GM12878 (cell line): ENCODE results near the gene IGF1R. TPM values are rescaled to one million over a fixed set of nuclear protein-coding genes. Genes with fewer than 3 reads are reported as not detected.

Experiments
- ATAC-seq: fragments of 200-7000 bp; cut with Tn5 transposase; 3 replicates; pipeline ENCODE4 v1.9.1; 2020; ENCODE audit warnings: mild to moderate bottlenecking, moderate library complexity
- BruUV-seq: library from RNA; stranded (reverse); fragments of 400-500 nt; replicated peaks from 2 replicates; lab custom pipeline; 2021; lab: Mats Ljungman, UMichigan
- CTCF ChIA-PET: fragments of 300-600 bp; sonication (Branson Sonifier 250); formaldehyde crosslinking; extraction: SDS; loops from one replicate; lab custom pipeline; 2021; ENCODE audit warnings: inconsistent platforms; lab: Yijun Ruan, JAX
- POLR2A ChIA-PET: fragments of 350-600 bp; formaldehyde crosslinking; extraction: SDS; loops from one replicate; lab custom pipeline; 2021; ENCODE audit warnings: inconsistent platforms; lab: Charles Lee
- RAD21 ChIA-PET: fragments of 300-600 bp; sonication (Branson Sonifier 250); formaldehyde crosslinking; loops from one replicate; lab custom pipeline; 2023; ENCODE audit warnings: antibody characterized with exemption; ENCODE audit not compliant: unreplicated experiment; lab: Charles Lee
- SMC1A ChIA-PET: fragments of 300-600 bp; sonication (Branson Sonifier 250); formaldehyde crosslinking; loops from one replicate; lab custom pipeline; 2023; ENCODE audit not compliant: unreplicated experiment, uncharacterized antibody; lab: Charles Lee
- DNase-seq: peaks from one replicate; pipeline ENCODE4 v3.0.0-alpha.2; 2011; ENCODE audit warnings: low read depth, low spot score
- FAIRE-seq: peaks from 3 replicates; lab custom pipeline; 2011; peaks lifted over from hg19 to GRCh38; lab: Jason Lieb, UNC
- H2AFZ ChIP-seq: 2 replicates; pipeline ENCODE4 v1.6.0; 2011; ENCODE audit warnings: low read depth, low read length, control low read depth; ENCODE audit not compliant: control insufficient read depth
- H3K27ac ChIP-seq: 2 replicates; pipeline ENCODE4 v1.5.1; 2011; ENCODE audit warnings: control low read depth; ENCODE audit not compliant: control insufficient read depth, insufficient read depth
- H3K27me3 ChIP-seq, 2 experiments: replicated peaks in 1 of 2; 2 replicates each; pipeline versions ENCODE4 v1.6.0 to v1.6.1; 2011; ENCODE audit warnings: low read length in 1 of 2; ENCODE audit not compliant: control insufficient read depth in 2 of 2, insufficient read depth in 2 of 2
- H3K36me3 ChIP-seq, 2 experiments: 2 replicates each; pipeline ENCODE4 v1.5.1; 2011; ENCODE audit warnings: low read length in 1 of 2; ENCODE audit not compliant: control insufficient read depth in 2 of 2, insufficient read depth in 2 of 2
- H3K4me1 ChIP-seq: 2 replicates; pipeline ENCODE4 v1.6.1; 2011; ENCODE audit warnings: mild to moderate bottlenecking, low read length, moderate library complexity, mixed read lengths; ENCODE audit not compliant: control insufficient read depth, insufficient read depth
- H3K4me2 ChIP-seq: 2 replicates; pipeline ENCODE4 v1.6.0; 2011; ENCODE audit warnings: control low read depth; ENCODE audit not compliant: control insufficient read depth, insufficient read depth
- H3K4me3 ChIP-seq: fragments of 200-600 bp; sonication (generic); 2 replicates; pipeline ENCODE4 v1.5.1; 2016
- H3K79me2 ChIP-seq: 2 replicates; pipeline ENCODE4 v1.6.0; 2011; ENCODE audit warnings: low read length; ENCODE audit not compliant: control insufficient read depth, insufficient read depth
- H3K9ac ChIP-seq: 2 replicates; pipeline ENCODE4 v1.8.0; 2011; ENCODE audit warnings: low read length, control low read depth, mixed read lengths; ENCODE audit not compliant: control insufficient read depth, insufficient read depth
- H3K9me3 ChIP-seq: replicated peaks from 3 replicates; pipeline ENCODE4 v1.5.1; 2011; ENCODE audit warnings: mild to moderate bottlenecking, low read length; ENCODE audit not compliant: control insufficient read depth, insufficient read depth
- H4K20me1 ChIP-seq: 2 replicates; pipeline ENCODE4 v1.6.0; 2011; ENCODE audit not compliant: control insufficient read depth, insufficient read depth
- BRCA1 ChIP-seq: IDR thresholded peaks from 2 replicates; pipeline ENCODE4 v1.6.1; 2011; ENCODE audit warnings: low read depth, low read length, improper control_type of control experiment
- CREM ChIP-seq: IDR thresholded peaks from 2 replicates; pipeline ENCODE4 v1.6.1; 2014; ENCODE audit warnings: antibody characterized with exemption, low read depth
- CTCF ChIP-seq, 3 experiments: IDR thresholded peaks in 2 of 3; conservative IDR thresholded peaks in 1 of 3; 2 replicates each; pipeline ENCODE4 v1.5.1; 2011; ENCODE audit warnings: low read depth in 3 of 3, low read length in 3 of 3, mild to moderate bottlenecking in 3 of 3, control low read depth in 2 of 3, moderate library complexity in 2 of 3, inconsistent platforms in 1 of 3, mixed read lengths in 1 of 3; ENCODE audit not compliant: control insufficient read depth in 2 of 3, insufficient read depth in 1 of 3; ENCODE audit errors: extremely low read depth in 1 of 3
- EED ChIP-seq: sonication (generic); IDR thresholded peaks from 2 replicates; pipeline ENCODE4 v1.6.1; 2016; ENCODE audit warnings: antibody characterized with exemption, low read depth
- EGR1 ChIP-seq, 2 experiments: IDR thresholded peaks; 1 replicate in 1 of 2; 2 replicates in 1 of 2; pipeline ENCODE4 v1.6.1; 2011 to 2012; ENCODE audit warnings: low read depth in 2 of 2, low read length in 2 of 2, borderline replicate concordance in 1 of 2, mild to moderate bottlenecking in 1 of 2, moderate library complexity in 1 of 2
- FOXM1 ChIP-seq: IDR thresholded peaks from 2 replicates; pipeline ENCODE4 v1.6.1; 2012; ENCODE audit warnings: low read depth, mild to moderate bottlenecking, inconsistent platforms, low read length, moderate library complexity
- HCFC1 ChIP-seq: fragments of 150-350 bp; IDR thresholded peaks from 2 replicates; pipeline ENCODE4 v1.6.1; 2014; ENCODE audit warnings: low read length
- HDAC2 ChIP-seq: fragments of 200-600 bp; sonication (generic); IDR thresholded peaks from 2 replicates; pipeline ENCODE4 v1.6.1; 2017
- LARP7 ChIP-seq: fragments of 450-650 bp; IDR thresholded peaks from 2 replicates; pipeline ENCODE4 v1.6.1; 2017; ENCODE audit warnings: mild to moderate bottlenecking
- MTA2 ChIP-seq: fragments of 450-650 bp; IDR thresholded peaks from 2 replicates; pipeline ENCODE4 v1.6.1; 2016; ENCODE audit warnings: low read depth, mild to moderate bottlenecking, moderate library complexity
- NFYB ChIP-seq: IDR thresholded peaks from 2 replicates; pipeline ENCODE4 v1.6.1; 2011; ENCODE audit warnings: low read depth, mild to moderate bottlenecking, low read length, improper control_type of control experiment, moderate library complexity; ENCODE audit not compliant: insufficient read depth
- RCOR1 ChIP-seq: conservative IDR thresholded peaks from 2 replicates; pipeline ENCODE4 v1.6.1; 2012; ENCODE audit warnings: low read depth, low read length, improper control_type of control experiment
- REST ChIP-seq: IDR thresholded peaks from 2 replicates; pipeline ENCODE4 v1.6.1; 2012; ENCODE audit warnings: mild to moderate bottlenecking, low read depth, low read length
- SMAD5 ChIP-seq: IDR thresholded peaks from 2 replicates; pipeline ENCODE4 v1.6.1; 2016; ENCODE audit warnings: antibody characterized with exemption, low read depth
- SMC3 ChIP-seq: IDR thresholded peaks from 2 replicates; pipeline ENCODE4 v1.6.1; 2011; ENCODE audit warnings: low read length, improper control_type of control experiment, borderline replicate concordance
- SREBF1 ChIP-seq: IDR thresholded peaks from 2 replicates; pipeline ENCODE4 v1.6.1; 2012; ENCODE audit warnings: mild to moderate bottlenecking, low read length
- WRNIP1 ChIP-seq: IDR thresholded peaks from 2 replicates; pipeline ENCODE4 v1.6.1; 2011; ENCODE audit warnings: low read depth, low read length, improper control_type of control experiment, borderline replicate concordance
- WGBS: methylation state at CpG from one replicate; pipeline ENCODE4 v1.1.6; 2016; ENCODE audit warnings: low lambda C conversion rate; ENCODE audit not compliant: insufficient replicate concordance, insufficient coverage; ENCODE audit errors: missing lambda C conversion rate; 5-methylcytosine and 5-hydroxymethylcytosine counted together
- in situ Hi-C: fragments of 300-500 bp; cut with MboI; formaldehyde crosslinking; loops from 9 replicates; pipeline ENCODE4 v1.14.3; 2018; ENCODE audit warnings: mixed read lengths
- intact Hi-C: fragments of 100-400 bp; cut with micrococcal nuclease; formaldehyde crosslinking; loops from one replicate; pipeline ENCODE4 v1.14.2; 2022; ENCODE audit not compliant: unreplicated experiment
- polyA plus RNA-seq, 11 experiments: library from polyadenylated mRNA; depleted of rRNA in 4 of 11; unstranded in 6 of 11; stranded (reverse) in 5 of 11; fragments of >200 nt; fragmentation: Nextera tagmentation in 4 of 11; fragmentation: Illumina TruSeq in 1 of 11; extraction: Ambion mirVana in 4 of 11; extraction: Trizol in 1 of 11; gene quantifications; 1 replicate in 1 of 11; 2 replicates in 10 of 11; pipeline versions ENCODE4 v1.2.1 to v1.2.3, GENCODE V29; 2011 to 2016; ENCODE audit warnings: inconsistent platforms in 2 of 11, missing spikeins in 2 of 11, low read depth in 1 of 11
- total RNA-seq, 4 experiments: library from RNA; depleted of rRNA in 3 of 4; stranded (reverse); fragments of >200 nt in 3 of 4; fragmentation: Illumina TruSeq in 1 of 4; extraction: Trizol in 1 of 4; gene quantifications; 2 replicates each; pipeline versions ENCODE4 v1.2.1 to v1.2.3, GENCODE V29; 2013 to 2021

The IGF1R gene
- total and polyA plus RNA-seq, 10 of the 15 experiments (the other 5 are each of a cell fraction or from before 2014, with no cell fraction given), result 0.03 to 2.7 (median 0.66) TPM

- 34% methylated on average over 5 of the region's 5 CpGs for WGBS
- CTCF ChIA-PET, result interaction anchor here (1.4 kb wide), 1 partner anchor 204 kb away, joined by 3 read pairs; no protein-coding TSS in a partner anchor
- no peak overlapping the region for H3K9ac ChIP-seq
- no peaks in the 10 kb centered on the region for H3K36me3 ChIP-seq
- no peaks in the 10 kb centered on the region for H3K27me3 ChIP-seq
- POLR2A ChIA-PET, result no interaction called here
- ATAC-seq, result no peak
- DNase-seq, result no peak
- RAD21 ChIA-PET, result no interaction called here
- H3K79me2 ChIP-seq, result no peaks in the 10 kb centered on the region
- no peak overlapping the region for H3K27ac ChIP-seq
- no peak overlapping the region for H3K4me2 ChIP-seq
- TF ChIP-seq FOXM1, result no peak
- no peak for TF ChIP-seq HCFC1
- no peak for TF ChIP-seq EED
- no peak for TF ChIP-seq EGR1 (IDR thresholded peaks at IDR 0.05; ENCODE audit: borderline replicate concordance in 1 of 2, low read depth in 2 of 2, low read length in 2 of 2)
- no peak for TF ChIP-seq LARP7
- TF ChIP-seq NFYB, result no peak
- TF ChIP-seq SMC3, result no peak
- no peak for TF ChIP-seq WRNIP1
- TF ChIP-seq SREBF1, result no peak
- no peak for TF ChIP-seq CTCF (IDR thresholded peaks at IDR 0.05 in 2 of 3, conservative IDR thresholded peaks at IDR 0.05 in 1 of 3; ENCODE audit: control insufficient read depth in 2 of 3, extremely low read depth in 1 of 3, insufficient read depth in 1 of 3, low read depth in 3 of 3, low read length in 3 of 3)
- no peak for TF ChIP-seq CREM
- no peak for TF ChIP-seq BRCA1
- no peak for TF ChIP-seq MTA2
- TF ChIP-seq HDAC2, result no peak
- no peak for TF ChIP-seq REST
- TF ChIP-seq RCOR1, result no peak
- no peak for TF ChIP-seq SMAD5
- no TSS peak for BruUV-seq
- intact Hi-C loops (no loop called here), in situ Hi-C loops (no loop called here)
- no peaks in the 10 kb centered on the region for H3K4me1 ChIP-seq
- SMC1A ChIA-PET, result no interaction called here
- H4K20me1 ChIP-seq, result no peaks in the 10 kb centered on the region
- no peaks in the 10 kb centered on the region for H3K9me3 ChIP-seq
- H2AFZ ChIP-seq, result no peak overlapping the region
- no peak for FAIRE-seq
- H3K4me3 ChIP-seq, result no peak overlapping the region
Observed at GRCh38 chr15:98677345-98678059, 29.2 kb downstream of the IGF1R start.
